MCF 10A (cell line): ENCODE measurements around the gene PLK2. TPM values are rescaled to one million over a fixed set of nuclear protein-coding genes. Genes with fewer than 3 reads are reported as not detected.

Experiments used
- BruUV-seq: library from RNA; stranded (reverse); fragments of 400-500 nt; replicated peaks from 2 replicates; lab custom pipeline; 2021; lab: Mats Ljungman, UMichigan
- CTCF ChIA-PET: fragments of 300-600 bp; sonication (Branson Sonifier 250); formaldehyde crosslinking; extraction: SDS; loops from one replicate; lab custom pipeline; 2021; ENCODE audit warnings: antibody characterized with exemption, inconsistent platforms; lab: Yijun Ruan, JAX
- POLR2A ChIA-PET: fragments of 300-600, 350-650 bp; sonication (Branson Sonifier 250); formaldehyde crosslinking; extraction: SDS; loops from one replicate; lab custom pipeline; 2020; ENCODE audit warnings: antibody characterized with exemption, inconsistent platforms; lab: Yijun Ruan, JAX
- DNase-seq: peaks from one replicate; pipeline ENCODE4 v3.0.0-alpha.2; 2018; ENCODE audit not compliant: unreplicated experiment
- H3K27ac Mint-ChIP-seq: one replicate; pipeline ENCODE4 v1.8.0; 2022; ENCODE audit warnings: mild to moderate bottlenecking, low read depth, mixed read lengths; ENCODE audit not compliant: unreplicated experiment
- H3K27me3 Mint-ChIP-seq: one replicate; pipeline ENCODE4 v1.8.0; 2022; ENCODE audit warnings: mixed read lengths; ENCODE audit not compliant: insufficient read depth, unreplicated experiment
- H3K36me3 Mint-ChIP-seq: one replicate; pipeline ENCODE4 v1.8.0; 2022; ENCODE audit warnings: mild to moderate bottlenecking, moderate library complexity, mixed read lengths; ENCODE audit not compliant: insufficient read depth, unreplicated experiment
- H3K4me1 Mint-ChIP-seq: one replicate; pipeline ENCODE4 v1.8.0; 2022; ENCODE audit warnings: mixed read lengths; ENCODE audit not compliant: insufficient read depth, unreplicated experiment
- H3K4me3 Mint-ChIP-seq: one replicate; pipeline ENCODE4 v1.8.0; 2022; ENCODE audit warnings: mild to moderate bottlenecking, moderate library complexity, mixed read lengths; ENCODE audit not compliant: unreplicated experiment
- H3K9me3 Mint-ChIP-seq: one replicate; pipeline ENCODE4 v1.8.0; 2022; ENCODE audit warnings: mixed read lengths; ENCODE audit not compliant: unreplicated experiment
- CTCF ChIP-seq: fragments of 200-600 bp; IDR thresholded peaks from one replicate; pipeline ENCODE4 v1.8.0; 2022; ENCODE audit warnings: antibody characterized with exemption, mild to moderate bottlenecking; ENCODE audit not compliant: unreplicated experiment
- intact Hi-C: fragments of 100-400 bp; cut with micrococcal nuclease; formaldehyde crosslinking; loops from 2 replicates; pipeline ENCODE4 v1.14.1; 2022
- total RNA-seq: library from RNA; stranded (reverse); gene quantifications from 2 replicates; pipeline ENCODE4 v1.2.3, GENCODE V29; 2022

Gene PLK2
- total RNA-seq, 1 experiment from 2014 or later: 55.1 TPM

DNA sequence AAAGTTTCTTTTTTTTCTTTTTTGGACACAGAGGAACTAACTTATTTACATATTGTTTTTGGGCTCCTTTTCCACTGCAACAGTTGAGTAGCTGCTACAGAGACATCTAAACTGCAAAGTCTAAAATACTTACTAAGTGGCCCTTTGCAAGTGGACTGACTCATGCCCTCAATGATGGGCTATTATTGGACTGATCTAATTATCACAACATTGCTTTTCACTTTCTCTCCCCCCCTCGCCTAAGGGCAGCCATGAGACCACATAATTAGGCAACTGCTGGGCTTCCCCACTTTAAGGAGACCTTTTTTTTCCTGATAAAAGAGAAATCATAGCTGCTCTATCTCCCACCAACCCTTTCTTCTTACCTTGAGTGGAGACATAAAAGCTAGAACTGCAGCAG, 47.0 kb downstream of the PLK2 start:
- no peak for DNase-seq
- no TSS peak for BruUV-seq
- no peaks in the 10 kb centered on the region for H3K9me3 Mint-ChIP-seq
- no peak for TF ChIP-seq CTCF
- peaks cover 11% of the 10 kb centered on the region for H3K4me1 Mint-ChIP-seq
- intact Hi-C loops: no loop called here
- H3K36me3 Mint-ChIP-seq: no peaks in the 10 kb centered on the region
- CTCF ChIA-PET: interaction anchor here (0.7 kb wide), 2 partner anchors 633 to 679 kb away, joined by 4 read pairs; no protein-coding TSS in a partner anchor
- no peaks in the 10 kb centered on the region for H3K27me3 Mint-ChIP-seq
- POLR2A ChIA-PET: interaction anchor here (0.8 to 0.9 kb wide), 2 partner anchors 30 to 46 kb away, joined by 3 read pairs; no protein-coding TSS in a partner anchor
- no peak overlapping the region for H3K27ac Mint-ChIP-seq
- H3K4me3 Mint-ChIP-seq: no peak overlapping the region

GRCh38 chr5:58412081-58412480, 47.8 kb downstream of the PLK2 start:
- Mint-ChIP-seq H3K4me1 (peaks cover 19% of the 10 kb centered on the region), H3K27ac (no peak overlapping the region), H3K36me3 (no peaks in the 10 kb centered on the region), H3K27me3 (no peaks in the 10 kb centered on the region), H3K4me3 (no peak overlapping the region), H3K9me3 (no peaks in the 10 kb centered on the region)
- no TSS peak for BruUV-seq
- ChIA-PET CTCF (interaction anchor here (0.9 kb wide), 1 partner anchor 19 kb away, joined by 3 read pairs; no protein-coding TSS in a partner anchor), POLR2A (no interaction called here)
- no peak for DNase-seq
- intact Hi-C loops: no loop called here
- no peak for TF ChIP-seq CTCF

- BruUV-seq: no TSS peak
Observed at GRCh38 chr5:58411372-58411771, 48.5 kb downstream of the PLK2 start.

GRCh38 chr5:58410441-58410840, 49.4 kb downstream of the PLK2 start:
- Mint-ChIP-seq H3K4me3 (no peak overlapping the region), H3K27ac (no peak overlapping the region), H3K36me3 (no peaks in the 10 kb centered on the region), H3K9me3 (no peaks in the 10 kb centered on the region), H3K27me3 (no peaks in the 10 kb centered on the region), H3K4me1 (peaks cover 22% of the 10 kb centered on the region)
- DNase-seq: peak; percentile 72
- intact Hi-C loops: no loop called here
- no TSS peak for BruUV-seq
- TF ChIP-seq CTCF: no peak
- CTCF ChIA-PET: interaction anchor here (0.6 to 1.6 kb wide), 3 partner anchors 9 to 50 kb away, joined by 3 to 4 read pairs (median 3); no protein-coding TSS in a partner anchor
- POLR2A ChIA-PET: interaction anchor here (0.6 to 0.9 kb wide), 4 partner anchors 9 to 548 kb away, joined by 3 to 4 read pairs (median 3); no protein-coding TSS in a partner anchor

More at GRCh38 chr5:58411372-58411771, 48.5 kb downstream of the PLK2 start:
- POLR2A ChIA-PET: interaction anchor here (0.9 kb wide), 1 partner anchor 47 kb away, joined by 4 read pairs; no protein-coding TSS in a partner anchor
- CTCF ChIA-PET: interaction anchor here (0.9 to 1.6 kb wide), 2 partner anchors 20 to 49 kb away, joined by 3 to 4 read pairs; no protein-coding TSS in a partner anchor
- H3K9me3 Mint-ChIP-seq: no peaks in the 10 kb centered on the region
- no peaks in the 10 kb centered on the region for H3K27me3 Mint-ChIP-seq
- no peak for TF ChIP-seq CTCF
- H3K27ac Mint-ChIP-seq: no peak overlapping the region
- no peak overlapping the region for H3K4me3 Mint-ChIP-seq
- intact Hi-C loops: no loop called here
- H3K4me1 Mint-ChIP-seq: peaks cover 22% of the 10 kb centered on the region
- DNase-seq: no peak
- no peaks in the 10 kb centered on the region for H3K36me3 Mint-ChIP-seq
